Amygdala (tissue), 56 donors: ENCODE data around the gene IGSF8.

Experiments used
- DNase-seq, 56 donors: peaks; one replicate each; lab custom pipeline; 2025; lab: John Stamatoyannopoulos, UW

The IGSF8 gene

GRCh38 chr1:160092366-160093068, 5.9 kb downstream of the IGSF8 start:
- peak in 30 of 56 donors; percentile 31 to 77 (median 58) for DNase-seq

DNA sequence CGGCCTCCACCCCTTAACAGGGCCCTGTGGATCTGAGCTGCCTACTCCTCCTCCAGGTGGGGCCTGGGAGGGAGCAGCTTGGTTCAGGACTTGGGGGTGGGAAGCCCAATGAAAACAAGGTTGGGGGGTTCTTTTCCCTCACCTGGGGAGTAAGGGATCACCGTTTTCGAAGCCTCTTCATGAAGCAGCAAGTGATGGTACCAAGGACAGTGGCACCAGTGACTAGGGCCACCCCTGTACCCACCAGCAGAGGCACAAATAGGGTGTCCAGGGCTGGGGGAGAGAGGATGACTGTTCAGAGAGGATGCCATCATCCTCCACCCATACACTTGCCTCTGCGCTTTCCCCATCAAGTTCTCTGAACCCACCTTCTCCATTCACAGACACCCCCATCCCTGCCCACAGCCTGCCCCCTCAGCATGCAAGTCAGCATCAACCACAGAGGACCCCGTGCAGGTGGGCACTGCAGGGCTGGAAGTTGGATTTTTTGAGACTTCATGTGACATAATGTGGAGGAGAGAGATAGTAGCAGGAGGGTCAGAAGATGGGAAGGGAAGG, 6.7 kb downstream of the IGSF8 start:
- no peak for DNase-seq

- no peak for DNase-seq
Observed at GRCh38 chr1:160090760-160091159, 7.7 kb downstream of the IGSF8 start.

- DNase-seq: no peak
Observed at GRCh38 chr1:160089883-160090282, 8.5 kb downstream of the IGSF8 start.

DNA sequence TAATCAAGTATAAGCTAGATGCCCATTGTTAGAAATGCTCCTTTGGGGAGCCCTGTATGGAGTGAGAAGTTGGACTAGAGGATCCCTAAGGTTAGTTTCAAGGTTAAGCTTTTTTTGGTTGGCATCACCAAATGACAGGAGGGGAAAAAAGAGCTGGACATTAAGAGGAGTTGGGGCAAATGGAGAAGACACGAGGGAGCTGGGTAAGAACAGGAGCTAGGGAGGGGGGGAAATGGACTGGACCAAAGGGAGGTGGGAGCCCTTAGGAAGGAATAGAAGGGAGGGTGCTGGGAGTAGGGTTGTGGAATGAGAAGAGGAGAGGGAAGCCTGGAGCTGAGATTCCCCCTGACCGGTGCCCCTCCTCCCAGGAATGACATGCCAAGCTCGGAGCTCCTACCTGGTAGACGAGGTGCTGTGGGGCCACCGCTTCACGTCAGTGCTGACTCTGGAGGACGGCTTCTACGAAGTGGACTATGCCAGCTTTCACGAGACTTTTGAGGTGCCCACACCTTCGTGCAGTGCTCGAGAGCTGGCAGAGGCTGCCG, 11.2 kb downstream of the IGSF8 start:
- DNase-seq: no peak

GRCh38 chr1:160086456-160086892, 11.9 kb downstream of the IGSF8 start:
- DNase-seq: peak in 2 of 56 donors; percentile 21 to 45

- peak in 55 of 56 donors; percentile 32 to 96 (median 77) for DNase-seq
Observed at GRCh38 chr1:160085686-160086455, 12.5 kb downstream of the IGSF8 start.

DNA sequence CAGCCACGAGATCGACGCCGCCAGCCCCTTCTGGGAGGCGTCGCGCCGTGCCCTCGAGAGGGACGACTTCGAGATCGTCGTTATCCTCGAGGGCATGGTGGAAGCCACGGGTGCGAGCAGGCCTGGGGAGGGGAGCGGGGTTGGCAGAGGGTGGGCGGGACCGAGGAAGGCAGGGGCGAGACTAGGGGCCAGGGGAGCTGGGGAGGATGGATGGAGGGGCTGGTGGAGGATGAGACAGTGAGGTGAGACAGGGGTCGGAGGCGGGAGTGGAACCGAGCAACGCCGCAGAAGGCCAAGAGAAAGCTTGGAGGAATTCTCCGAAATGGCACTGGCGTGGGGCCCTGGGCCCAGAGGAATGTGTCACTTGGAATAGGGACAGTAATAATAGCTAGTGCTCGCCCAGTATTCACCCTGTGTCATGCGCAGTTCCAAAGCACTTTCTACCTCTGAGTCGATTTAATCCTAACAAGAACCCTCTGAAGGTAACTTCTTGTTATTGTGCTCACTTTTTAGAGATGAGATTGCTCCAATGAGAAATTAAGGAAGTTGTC, 13.6 kb downstream of the IGSF8 start:
- no peak for DNase-seq

- DNase-seq: peak in 9 of 56 donors; percentile 24 to 57 (median 37)
Observed at GRCh38 chr1:160083968-160084770, 14.2 kb downstream of the IGSF8 start.

- no peak for DNase-seq
Observed at GRCh38 chr1:160082926-160083325, 15.5 kb downstream of the IGSF8 start.

- DNase-seq: no peak
Observed at GRCh38 chr1:160082487-160082886, 15.9 kb downstream of the IGSF8 start.

- DNase-seq: peak in 53 of 56 donors; percentile 21 to 97 (median 78)
Observed at GRCh38 chr1:160081261-160081936, 17.0 kb downstream of the IGSF8 start, which contains the start of gene KCNJ9. Gene KCNJ9, plus strand, starts transcription at chr1:160081538. Its CDS starts 2,493 bp downstream, at chr1:160084031.

GRCh38 chr1:160080381-160081100, 17.9 kb downstream of the IGSF8 start:
- no peak for DNase-seq

DNA sequence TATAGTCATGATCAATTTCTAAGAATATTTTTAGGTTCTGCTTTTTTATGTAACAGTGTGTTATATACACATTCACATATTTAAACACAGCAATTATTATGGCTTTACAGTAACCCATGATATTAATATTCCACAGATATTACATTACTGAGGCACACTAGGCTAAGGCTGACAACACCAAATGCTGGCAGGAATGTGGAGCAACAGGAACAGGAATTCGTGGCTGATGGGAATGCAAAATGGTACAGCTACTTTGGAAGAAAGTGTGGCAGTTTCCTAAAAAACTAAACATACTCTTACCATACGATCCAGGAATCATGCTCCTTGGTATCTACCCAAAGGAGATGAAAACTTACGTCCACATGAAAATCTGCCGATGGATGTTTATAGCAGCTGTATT, 19.0 kb downstream of the IGSF8 start:
- DNase-seq: no peak

GRCh38 chr1:160078512-160079195, 19.8 kb downstream of the IGSF8 start:
- DNase-seq: peak in 49 of 56 donors; percentile 17 to 90 (median 62)

DNA sequence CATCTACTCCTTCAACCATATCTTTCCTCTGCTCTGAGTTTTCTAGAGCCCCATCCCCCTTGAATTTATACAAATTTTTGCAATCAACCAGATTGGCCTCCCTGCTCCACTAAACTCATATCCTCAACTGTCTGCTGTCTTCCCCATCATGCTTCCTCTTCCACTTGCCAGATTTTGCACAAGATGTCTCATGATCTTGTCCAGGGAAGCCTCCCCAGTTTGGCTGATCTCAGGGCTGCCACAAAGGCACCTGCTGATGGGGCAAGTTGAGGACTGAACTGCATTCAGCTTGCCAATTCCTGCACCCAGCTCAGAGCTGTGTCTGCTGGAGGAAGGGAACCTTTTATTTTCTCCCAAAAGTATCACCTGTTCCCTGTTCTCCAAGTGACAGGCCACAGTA, 20.9 kb downstream of the IGSF8 start:
- DNase-seq: no peak

DNA sequence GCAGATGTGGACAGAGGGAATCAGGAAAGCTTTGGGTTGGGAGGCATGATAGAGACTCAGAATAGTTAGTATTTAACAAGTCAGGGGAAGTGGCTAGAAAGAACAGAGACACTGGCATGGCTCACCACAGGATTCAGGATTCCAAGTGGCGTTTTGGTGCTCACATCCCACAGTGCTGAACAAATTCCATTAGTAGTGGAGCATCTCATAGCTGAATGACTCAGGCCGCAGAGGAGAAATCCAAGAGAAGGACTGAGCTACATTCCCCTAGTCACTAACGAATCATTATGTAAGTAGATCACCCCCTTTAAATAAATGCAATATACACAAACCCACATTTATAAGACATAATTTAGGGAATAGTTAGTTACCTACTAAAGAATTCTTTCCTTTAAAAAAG, 22.1 kb downstream of the IGSF8 start:
- DNase-seq: no peak

- no peak for DNase-seq
Observed at GRCh38 chr1:160075836-160076235, 22.6 kb downstream of the IGSF8 start.
